WTC11 (cell line): ENCODE data around the gene SRP14. TPM values are rescaled to one million over a fixed set of nuclear protein-coding genes. Genes with fewer than 3 reads are reported as not detected.

Experiments used
- ATAC-seq: fragments of 200-7000 bp; cut with Tn5 transposase; 2 replicates; pipeline ENCODE4 v1.10.0; 2021; ENCODE audit warnings: mild to moderate bottlenecking, moderate library complexity
- CTCF ChIA-PET: fragments of 300-600 bp; sonication (Branson Sonifier 250); formaldehyde crosslinking; loops from one replicate; lab custom pipeline; 2021; ENCODE audit warnings: antibody characterized with exemption; lab: Charles Lee
- POLR2A ChIA-PET: fragments of 350-600 bp; sonication (Branson Sonifier 250); formaldehyde crosslinking; loops from one replicate; lab custom pipeline; 2021; ENCODE audit warnings: antibody characterized with exemption; lab: Charles Lee
- DNase-seq: peaks from one replicate; pipeline ENCODE4 v3.0.0; 2021; ENCODE audit warnings: low spot score
- H3K27ac Mint-ChIP-seq: 2 replicates; pipeline ENCODE4 v1.8.0; 2021; ENCODE audit warnings: mixed read lengths
- H3K27me3 Mint-ChIP-seq: 2 replicates; pipeline ENCODE4 v1.8.0; 2021; ENCODE audit warnings: low read depth, mild to moderate bottlenecking, moderate library complexity, mixed read lengths
- H3K36me3 Mint-ChIP-seq: 2 replicates; pipeline ENCODE4 v1.8.0; 2021; ENCODE audit warnings: mixed read lengths
- H3K4me1 Mint-ChIP-seq: 2 replicates; pipeline ENCODE4 v1.8.0; 2022; ENCODE audit warnings: mixed read lengths
- H3K4me3 Mint-ChIP-seq: 2 replicates; pipeline ENCODE4 v1.8.0; 2021; ENCODE audit warnings: mild to moderate bottlenecking, moderate library complexity, mixed read lengths
- H3K9me3 Mint-ChIP-seq: 2 replicates; pipeline ENCODE4 v1.8.0; 2021; ENCODE audit warnings: mixed read lengths
- ATF2 ChIP-seq: sonication (generic); formaldehyde crosslinking; IDR thresholded peaks from 2 replicates; pipeline ENCODE4 v1.8.1; 2022; ENCODE audit warnings: low read depth, missing genetic modification reagents, borderline replicate concordance
- CDX4 ChIP-seq: fragments of 250-450 bp; sonication (Bioruptor Pico); IDR thresholded peaks from 2 replicates; pipeline ENCODE4 v1.9.0; 2021; ENCODE audit warnings: moderate library complexity, mild to moderate bottlenecking, inconsistent platforms, borderline replicate concordance
- EMX1 ChIP-seq: fragments of 250-450 bp; sonication (Bioruptor Pico); IDR thresholded peaks from 2 replicates; pipeline ENCODE4 v1.8.0; 2021; ENCODE audit warnings: mild to moderate bottlenecking
- ESRRA ChIP-seq: sonication (generic); formaldehyde crosslinking; IDR thresholded peaks from 2 replicates; pipeline ENCODE4 v1.8.1; 2022; ENCODE audit warnings: mild to moderate bottlenecking, missing genetic modification reagents, borderline replicate concordance
- ETV6 ChIP-seq: sonication (generic); formaldehyde crosslinking; IDR thresholded peaks from 2 replicates; pipeline ENCODE4 v1.8.1; 2022; ENCODE audit warnings: mild to moderate bottlenecking, missing genetic modification reagents
- FOXP1 ChIP-seq: sonication (generic); formaldehyde crosslinking; IDR thresholded peaks from 2 replicates; pipeline ENCODE4 v1.8.0; 2022; ENCODE audit warnings: missing genetic modification reagents, mild to moderate bottlenecking, moderate library complexity, borderline replicate concordance
- GRHL2 ChIP-seq: fragments of 250-450 bp; sonication (Bioruptor Pico); IDR thresholded peaks from 2 replicates; pipeline ENCODE4 v1.8.0; 2022; ENCODE audit warnings: mild to moderate bottlenecking, moderate library complexity; ENCODE audit not compliant: insufficient replicate concordance, severe bottlenecking
- GTF2I ChIP-seq: fragments of 250-450 bp; sonication (Bioruptor Pico); conservative IDR thresholded peaks from 2 replicates; pipeline ENCODE4 v1.4.0; 2021; ENCODE audit warnings: mild to moderate bottlenecking
- HMGA2 ChIP-seq: fragments of 250-450 bp; sonication (Bioruptor Pico); IDR thresholded peaks from 2 replicates; pipeline ENCODE4 v1.4.0; 2021; ENCODE audit warnings: mild to moderate bottlenecking, moderate library complexity
- JAZF1 ChIP-seq: fragments of 250-450 bp; sonication (Bioruptor Pico); IDR thresholded peaks from 2 replicates; pipeline ENCODE4 v1.9.0; 2021; ENCODE audit warnings: moderate library complexity, mild to moderate bottlenecking, inconsistent platforms
- NFATC4 ChIP-seq: fragments of 250-450 bp; sonication (Bioruptor Pico); IDR thresholded peaks from 2 replicates; pipeline ENCODE4 v1.9.0; 2021; ENCODE audit warnings: mild to moderate bottlenecking
- NR1H2 ChIP-seq: sonication (generic); formaldehyde crosslinking; IDR thresholded peaks from 2 replicates; pipeline ENCODE4 v1.9.0; 2021; ENCODE audit warnings: mild to moderate bottlenecking, moderate library complexity, missing genetic modification reagents
- OVOL2 ChIP-seq: fragments of 250-450 bp; sonication (Bioruptor Pico); IDR thresholded peaks from 2 replicates; pipeline ENCODE4 v1.9.0; 2021; ENCODE audit warnings: mild to moderate bottlenecking, borderline replicate concordance
- TEAD1 ChIP-seq: sonication (generic); formaldehyde crosslinking; IDR thresholded peaks from 2 replicates; pipeline ENCODE4 v1.8.0; 2022; ENCODE audit warnings: mild to moderate bottlenecking, missing genetic modification reagents
- ZNF281 ChIP-seq: sonication (generic); formaldehyde crosslinking; IDR thresholded peaks from 2 replicates; pipeline ENCODE4 v1.8.0; 2023; ENCODE audit warnings: mild to moderate bottlenecking, missing genetic modification reagents
- ZNF423 ChIP-seq: fragments of 250-450 bp; sonication (Bioruptor Pico); IDR thresholded peaks from 2 replicates; pipeline ENCODE4 v2.1.2; 2022; ENCODE audit warnings: mild to moderate bottlenecking, moderate library complexity
- total RNA-seq: library from RNA; stranded (reverse); gene quantifications from 3 replicates; pipeline ENCODE4 v1.2.3, GENCODE V29; 2021
- TF ChIP-seq, protein P1 (sequence below): sonication (generic); formaldehyde crosslinking; IDR thresholded peaks from 2 replicates; pipeline ENCODE4 v1.8.1; 2023; ENCODE audit warnings: mild to moderate bottlenecking, missing genetic modification reagents, moderate library complexity
- TF ChIP-seq, protein P2 (sequence below): sonication (generic); formaldehyde crosslinking; IDR thresholded peaks from 2 replicates; pipeline ENCODE4 v1.8.0; 2022; ENCODE audit warnings: mild to moderate bottlenecking, missing genetic modification reagents
- TF ChIP-seq, protein P3 (sequence below): sonication (generic); formaldehyde crosslinking; IDR thresholded peaks from 2 replicates; pipeline ENCODE4 v1.8.1; 2023; ENCODE audit warnings: mild to moderate bottlenecking, missing genetic modification reagents, borderline replicate concordance

Gene SRP14
- total RNA-seq, 1 experiment from 2014 or later, result 190 TPM

GRCh38 chr15:40063563-40064011 is 24.6 kb upstream of the SRP14 start:
- Mint-ChIP-seq H3K4me1 (peaks cover 27% of the 10 kb centered on the region), H3K27me3 (no peaks in the 10 kb centered on the region), H3K9me3 (no peaks in the 10 kb centered on the region), H3K27ac (no peak overlapping the region), H3K36me3 (no peaks in the 10 kb centered on the region), H3K4me3 (no peak overlapping the region)
- ChIA-PET POLR2A (no interaction called here), CTCF (interaction anchor here (1.6 to 7.4 kb wide), 3 partner anchors 18 to 211 kb away, joined by 5 to 85 read pairs (median 6); partner anchors contain the start of gene BMF)
- DNase-seq (no peak), ATAC-seq (no peak)
- TF ChIP-seq FOXP1 (CRISPR knock-in tag), result peak; percentile 22; the same call in 1 of the 2 replicates
- no peak for TF ChIP-seq GTF2I (CRISPR knock-in tag)

- peaks cover 22% of the 10 kb centered on the region for H3K4me1 Mint-ChIP-seq
- TF ChIP-seq OVOL2 (CRISPR knock-in tag) (no peak), ZNF281 (CRISPR knock-in tag) (no peak)
- CTCF ChIA-PET, result interaction anchor here (0.8 to 7.4 kb wide), 4 partner anchors 17 to 212 kb away, joined by 3 to 85 read pairs (median 6); partner anchors contain the start of gene BMF
- no peak for ATAC-seq
- no peak for DNase-seq
- H3K9me3 Mint-ChIP-seq, result no peaks in the 10 kb centered on the region
- H3K36me3 Mint-ChIP-seq, result no peaks in the 10 kb centered on the region
- H3K4me3 Mint-ChIP-seq, result no peak overlapping the region
- no peak overlapping the region for H3K27ac Mint-ChIP-seq
- no peaks in the 10 kb centered on the region for H3K27me3 Mint-ChIP-seq
- POLR2A ChIA-PET, result interaction anchor here (0.6 kb wide), 1 partner anchor 810 kb away, joined by 3 read pairs; no protein-coding TSS in a partner anchor
These were observed 24.0 kb upstream of the SRP14 start for GRCh38 chr15:40062816-40063562.

DNA sequence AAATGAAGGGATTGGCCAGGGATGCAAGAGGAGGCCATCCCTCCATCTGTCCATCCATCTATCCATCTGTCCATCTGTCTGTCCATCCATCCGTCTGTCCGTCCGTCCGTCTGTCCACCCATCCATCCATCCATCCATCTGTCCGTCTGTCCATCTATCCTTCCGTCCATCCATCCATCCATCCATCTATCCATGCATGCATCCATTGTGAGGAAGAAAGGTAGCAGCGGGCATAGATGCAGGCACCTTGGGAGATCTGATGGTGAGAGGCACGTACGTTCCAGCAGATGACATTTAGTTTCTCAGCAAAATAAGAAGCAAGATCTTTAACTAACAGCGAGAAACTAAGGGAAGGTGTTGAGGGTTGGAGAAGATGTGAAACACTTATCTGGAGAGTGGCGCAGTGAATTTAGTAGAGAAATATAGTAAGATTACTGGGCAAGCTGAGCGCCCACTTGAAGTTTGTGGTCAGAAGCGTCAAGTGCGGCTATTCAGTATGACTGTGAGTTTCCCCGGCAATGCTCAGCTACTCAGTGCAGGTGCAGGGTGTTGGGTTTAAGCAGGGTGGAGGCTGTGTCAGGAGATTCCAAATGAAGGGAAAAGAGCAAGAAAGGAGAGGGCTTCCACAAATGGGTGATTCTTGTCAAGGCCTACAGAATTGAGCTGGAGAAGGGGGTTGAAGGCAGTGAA is 22.4 kb upstream of the SRP14 start:
- CTCF ChIA-PET, result interaction anchor here (1.5 to 7.4 kb wide), 6 partner anchors 12 to 213 kb away, joined by 4 to 85 read pairs (median 8); partner anchors contain the start of gene BMF
- TF ChIP-seq ZNF423 (CRISPR knock-in tag) (no peak), NFATC4 (CRISPR knock-in tag) (no peak), ETV6 (no peak), ATF2 (CRISPR knock-in tag) (no peak), CDX4 (no peak), JAZF1 (CRISPR knock-in tag) (no peak), NR1H2 (CRISPR knock-in tag) (no peak), GRHL2 (CRISPR knock-in tag) (no peak), ESRRA (no peak), TEAD1 (no peak), EMX1 (CRISPR knock-in tag) (no peak), HMGA2 (CRISPR knock-in tag) (no peak)
- TF ChIP-seq, protein P1, sequence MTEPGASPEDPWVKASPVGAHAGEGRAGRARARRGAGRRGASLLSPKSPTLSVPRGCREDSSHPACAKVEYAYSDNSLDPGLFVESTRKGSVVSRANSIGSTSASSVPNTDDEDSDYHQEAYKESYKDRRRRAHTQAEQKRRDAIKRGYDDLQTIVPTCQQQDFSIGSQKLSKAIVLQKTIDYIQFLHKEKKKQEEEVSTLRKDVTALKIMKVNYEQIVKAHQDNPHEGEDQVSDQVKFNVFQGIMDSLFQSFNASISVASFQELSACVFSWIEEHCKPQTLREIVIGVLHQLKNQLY (CRISPR knock-in tag), result no peak
- TF ChIP-seq, protein P2, sequence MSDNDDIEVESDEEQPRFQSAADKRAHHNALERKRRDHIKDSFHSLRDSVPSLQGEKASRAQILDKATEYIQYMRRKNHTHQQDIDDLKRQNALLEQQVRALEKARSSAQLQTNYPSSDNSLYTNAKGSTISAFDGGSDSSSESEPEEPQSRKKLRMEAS (CRISPR knock-in tag), result no peak
- TF ChIP-seq, protein P3, sequence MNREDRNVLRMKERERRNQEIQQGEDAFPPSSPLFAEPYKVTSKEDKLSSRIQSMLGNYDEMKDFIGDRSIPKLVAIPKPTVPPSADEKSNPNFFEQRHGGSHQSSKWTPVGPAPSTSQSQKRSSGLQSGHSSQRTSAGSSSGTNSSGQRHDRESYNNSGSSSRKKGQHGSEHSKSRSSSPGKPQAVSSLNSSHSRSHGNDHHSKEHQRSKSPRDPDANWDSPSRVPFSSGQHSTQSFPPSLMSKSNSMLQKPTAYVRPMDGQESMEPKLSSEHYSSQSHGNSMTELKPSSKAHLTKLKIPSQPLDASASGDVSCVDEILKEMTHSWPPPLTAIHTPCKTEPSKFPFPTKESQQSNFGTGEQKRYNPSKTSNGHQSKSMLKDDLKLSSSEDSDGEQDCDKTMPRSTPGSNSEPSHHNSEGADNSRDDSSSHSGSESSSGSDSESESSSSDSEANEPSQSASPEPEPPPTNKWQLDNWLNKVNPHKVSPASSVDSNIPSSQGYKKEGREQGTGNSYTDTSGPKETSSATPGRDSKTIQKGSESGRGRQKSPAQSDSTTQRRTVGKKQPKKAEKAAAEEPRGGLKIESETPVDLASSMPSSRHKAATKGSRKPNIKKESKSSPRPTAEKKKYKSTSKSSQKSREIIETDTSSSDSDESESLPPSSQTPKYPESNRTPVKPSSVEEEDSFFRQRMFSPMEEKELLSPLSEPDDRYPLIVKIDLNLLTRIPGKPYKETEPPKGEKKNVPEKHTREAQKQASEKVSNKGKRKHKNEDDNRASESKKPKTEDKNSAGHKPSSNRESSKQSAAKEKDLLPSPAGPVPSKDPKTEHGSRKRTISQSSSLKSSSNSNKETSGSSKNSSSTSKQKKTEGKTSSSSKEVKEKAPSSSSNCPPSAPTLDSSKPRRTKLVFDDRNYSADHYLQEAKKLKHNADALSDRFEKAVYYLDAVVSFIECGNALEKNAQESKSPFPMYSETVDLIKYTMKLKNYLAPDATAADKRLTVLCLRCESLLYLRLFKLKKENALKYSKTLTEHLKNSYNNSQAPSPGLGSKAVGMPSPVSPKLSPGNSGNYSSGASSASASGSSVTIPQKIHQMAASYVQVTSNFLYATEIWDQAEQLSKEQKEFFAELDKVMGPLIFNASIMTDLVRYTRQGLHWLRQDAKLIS (CRISPR knock-in tag), result no peak

More for the DNA sequence above, 22.4 kb upstream of the SRP14 start:
- H3K9me3 Mint-ChIP-seq, result no peaks in the 10 kb centered on the region
- H3K4me1 Mint-ChIP-seq, result peaks cover 13% of the 10 kb centered on the region
- no peaks in the 10 kb centered on the region for H3K27me3 Mint-ChIP-seq
- POLR2A ChIA-PET, result no interaction called here
- H3K4me3 Mint-ChIP-seq, result no peak overlapping the region
- H3K36me3 Mint-ChIP-seq, result no peaks in the 10 kb centered on the region
- DNase-seq (no peak), ATAC-seq (no peak)
- H3K27ac Mint-ChIP-seq, result no peak overlapping the region
